ENCODE results near the gene TEX22. TPM values are rescaled to one million over a fixed set of nuclear protein-coding genes. Genes with fewer than 3 reads are reported as not detected.

The TEX22 gene
- total RNA-seq, 4 donors from 2014 or later = 0.57 TPM; not detected in 3

- Histone ChIP-seq H3K27me3 (no peaks in the 10 kb centered on the region), H3K36me3 (peaks cover 30 to 89% (median 38%) of the 10 kb centered on the region in 3 donors), H3K4me1 (peaks cover 0 to 3% (median under 1%) of the 10 kb centered on the region in 3 donors), H3K4me3 (no peak overlapping the region), H3K9me3 (no peaks in the 10 kb centered on the region), H3K27ac (no peak overlapping the region)
- no peak for DNase-seq
- intact Hi-C loops (cut with DNase I) = no loop called here
- no CpG with 5 or more reads among the region's 17 CpGs for WGBS, 2 donors
- TF ChIP-seq CTCF (IDR thresholded peaks at IDR 0.05) (no peak), POLR2A (IDR thresholded peaks at IDR 0.05) (no peak)
Measured at GRCh38 chr14:105460116-105460515, 61.8 kb downstream of the TEX22 start.

GRCh38 chr14:105460616-105461015 is 62.3 kb downstream of the TEX22 start:
- Histone ChIP-seq H3K4me1 (peaks cover 0 to 8% (median 6%) of the 10 kb centered on the region in 3 donors), H3K9me3 (no peaks in the 10 kb centered on the region), H3K36me3 (peaks cover 35 to 89% (median 38%) of the 10 kb centered on the region in 3 donors), H3K27me3 (no peaks in the 10 kb centered on the region), H3K27ac (no peak overlapping the region), H3K4me3 (no peak overlapping the region)
- DNase-seq = no peak
- no peak for TF ChIP-seq POLR2A (IDR thresholded peaks at IDR 0.05)
- no peak for TF ChIP-seq CTCF (IDR thresholded peaks at IDR 0.05)
- WGBS, 2 donors = 70 to 91% methylated on average over 7 to 9 of the region's 17 CpGs
- intact Hi-C loops (cut with DNase I) = no loop called here

- Histone ChIP-seq H3K27me3 (no peaks in the 10 kb centered on the region), H3K27ac (no peak overlapping the region), H3K4me3 (no peak overlapping the region), H3K9me3 (no peaks in the 10 kb centered on the region), H3K4me1 (peaks cover under 1 to 21% (median 15%) of the 10 kb centered on the region in 3 donors), H3K36me3 (peaks cover 36 to 88% (median 42%) of the 10 kb centered on the region in 3 donors)
- DNase-seq = no peak
- 84 to 89% methylated on average over 3 to 5 of the region's 18 CpGs for WGBS, 2 donors
- TF ChIP-seq CTCF (IDR thresholded peaks at IDR 0.05) (no peak), POLR2A (IDR thresholded peaks at IDR 0.05) (no peak)
- intact Hi-C loops (cut with DNase I) = no loop called here
Measured at GRCh38 chr14:105461903-105462302, 63.6 kb downstream of the TEX22 start.

Other genes starting within 250 kb of the TEX22 start
- gene JAG2, start 229.8 kb upstream of the TEX22 start, total RNA-seq = 10 to 100 TPM; 20.7 to 29.4 (median 23.3) TPM
- 10 to 100 TPM in 3 of 4 donors, 1 to 10 TPM in 1; 9.7 to 17.6 (median 15.4) TPM for gene NUDT14, start 217.2 kb upstream of the TEX22 start, total RNA-seq
- 10 to 100 TPM; 41.0 to 52.7 (median 46.9) TPM for gene BTBD6, start 150.0 kb upstream of the TEX22 start, total RNA-seq
- gene BRF1, start 97.5 kb upstream of the TEX22 start, total RNA-seq = 10 to 100 TPM; 22.2 to 37.9 (median 26.2) TPM
- gene PACS2, start 83.8 kb upstream of the TEX22 start, total RNA-seq = 10 to 100 TPM; 20.2 to 42.3 (median 30.9) TPM
- 10 to 100 TPM; 19.9 to 64.7 (median 39.6) TPM for gene MTA1, start 21.3 kb downstream of the TEX22 start, total RNA-seq
- 100 to 1,000 TPM in 2 of 4 donors, 10 to 100 TPM in 2; 44.2 to 118 (median 80.7) TPM for gene CRIP2, start 76.3 kb downstream of the TEX22 start, total RNA-seq
- gene CRIP1, start 88.3 kb downstream of the TEX22 start, total RNA-seq = 10 to 100 TPM in 3 of 4 donors, 1 to 10 TPM in 1; 8.2 to 35.6 (median 24.7) TPM
- 10 to 100 TPM in 1 of 4 donors, 1 to 10 TPM in 3; 7.1 to 12.8 (median 7.6) TPM for gene TEDC1, start 92.7 kb downstream of the TEX22 start, total RNA-seq
- 1 to 10 TPM in 3 of 4 donors, under 1 TPM in 1; 0.61 to 2.1 (median 1.6) TPM for gene TMEM121, start 128.0 kb downstream of the TEX22 start, total RNA-seq

Measured in esophagus squamous epithelium (tissue), 5 donors.